ENCODE data around the gene CNIH1. TPM values are rescaled to one million over a fixed set of nuclear protein-coding genes. Genes with fewer than 3 reads are reported as not detected.

Gene CNIH1
- total and polyA plus RNA-seq, 2 experiments from 2014 or later, result 87.2 to 87.3 TPM

DNA sequence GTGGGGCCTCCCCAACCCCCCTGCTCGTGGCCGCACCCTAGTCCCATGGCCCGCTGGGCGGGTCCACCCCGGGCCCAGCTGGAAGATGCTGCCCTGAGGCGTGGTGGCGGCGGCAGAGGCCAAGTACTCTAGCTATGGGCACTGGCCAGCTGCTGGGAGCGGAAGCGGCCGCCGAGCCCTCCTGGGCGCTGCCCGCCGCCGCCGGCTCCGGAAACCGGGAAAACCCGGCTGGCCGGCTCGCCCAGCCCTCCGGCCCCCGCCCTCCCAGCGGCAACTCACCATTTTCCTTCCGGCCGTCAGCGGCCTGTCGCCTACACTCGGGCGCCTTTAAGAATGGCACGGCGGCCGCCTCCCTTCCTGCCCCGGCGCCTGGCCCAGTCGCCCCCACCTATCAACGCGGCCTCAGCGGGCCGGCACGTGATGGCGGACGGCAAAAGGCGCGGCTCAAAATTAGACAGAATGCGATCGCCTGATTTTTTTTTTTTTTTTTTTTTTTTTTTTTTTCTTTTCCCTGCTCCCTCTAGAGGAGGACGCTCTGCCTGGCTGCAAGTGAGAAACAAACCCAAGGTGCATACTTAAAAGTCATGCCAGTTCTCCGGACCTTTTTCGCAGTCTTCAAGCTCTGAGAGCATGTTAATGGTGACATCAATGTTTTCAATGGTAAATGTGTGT is 47.6 kb upstream of the CNIH1 start, which contains the start of gene GMFB:
TSS of gene GMFB (minus strand) at position 335 of the 672 bp plus-strand sequence. CDS start at position 282, 53 bp downstream.
- Histone ChIP-seq H3K4me1 (ENCODE audit: low read depth) (peaks cover 17% of the 10 kb centered on the region), H3K27ac (peak within 1 kb of the TSS; percentile 86), H3K4me3 (peak within 1 kb of the TSS; percentile 89), H3K36me3 (no peaks in the 10 kb centered on the region), H3K27me3 (no peaks in the 10 kb centered on the region), H3K9me3 (ENCODE audit: low read depth) (no peaks in the 10 kb centered on the region)
- DNase-seq (ENCODE audit: low read depth in 1 of 2, low spot score in 1 of 2), result peak; percentile 93 to 97
- TF ChIP-seq, protein P1, sequence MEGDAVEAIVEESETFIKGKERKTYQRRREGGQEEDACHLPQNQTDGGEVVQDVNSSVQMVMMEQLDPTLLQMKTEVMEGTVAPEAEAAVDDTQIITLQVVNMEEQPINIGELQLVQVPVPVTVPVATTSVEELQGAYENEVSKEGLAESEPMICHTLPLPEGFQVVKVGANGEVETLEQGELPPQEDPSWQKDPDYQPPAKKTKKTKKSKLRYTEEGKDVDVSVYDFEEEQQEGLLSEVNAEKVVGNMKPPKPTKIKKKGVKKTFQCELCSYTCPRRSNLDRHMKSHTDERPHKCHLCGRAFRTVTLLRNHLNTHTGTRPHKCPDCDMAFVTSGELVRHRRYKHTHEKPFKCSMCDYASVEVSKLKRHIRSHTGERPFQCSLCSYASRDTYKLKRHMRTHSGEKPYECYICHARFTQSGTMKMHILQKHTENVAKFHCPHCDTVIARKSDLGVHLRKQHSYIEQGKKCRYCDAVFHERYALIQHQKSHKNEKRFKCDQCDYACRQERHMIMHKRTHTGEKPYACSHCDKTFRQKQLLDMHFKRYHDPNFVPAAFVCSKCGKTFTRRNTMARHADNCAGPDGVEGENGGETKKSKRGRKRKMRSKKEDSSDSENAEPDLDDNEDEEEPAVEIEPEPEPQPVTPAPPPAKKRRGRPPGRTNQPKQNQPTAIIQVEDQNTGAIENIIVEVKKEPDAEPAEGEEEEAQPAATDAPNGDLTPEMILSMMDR (IDR thresholded peaks at IDR 0.05; ENCODE audit: low read depth, low read length), result peak; percentile 61

DNA sequence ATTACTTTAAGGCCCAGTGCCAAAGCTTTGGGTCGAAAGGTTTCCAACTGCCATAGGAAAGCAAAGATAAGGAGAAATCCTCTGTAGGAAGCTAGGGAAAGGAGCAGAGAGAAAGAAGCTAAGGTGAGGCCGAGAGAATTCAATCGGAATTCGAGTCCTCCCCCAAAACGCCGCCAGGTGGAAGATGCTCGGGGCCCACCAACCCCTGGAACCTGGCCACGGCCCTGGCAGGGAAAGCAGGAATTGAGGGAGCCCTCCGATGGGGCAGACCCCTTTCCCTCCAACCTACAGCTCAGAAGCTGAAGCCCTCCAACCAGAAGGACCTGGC is 47.1 kb upstream of the CNIH1 start:
- Histone ChIP-seq H3K36me3 (no peaks in the 10 kb centered on the region), H3K27me3 (no peaks in the 10 kb centered on the region), H3K9me3 (ENCODE audit: low read depth) (no peaks in the 10 kb centered on the region), H3K27ac (peak overlapping the region; percentile 86), H3K4me1 (ENCODE audit: low read depth) (peaks cover 21% of the 10 kb centered on the region), H3K4me3 (peak overlapping the region; percentile 89)
- DNase-seq (ENCODE audit: low read depth in 1 of 2, low spot score in 1 of 2), result no peak
- TF ChIP-seq, protein P1 (IDR thresholded peaks at IDR 0.05; ENCODE audit: low read depth, low read length), result peak; percentile 4

DNA sequence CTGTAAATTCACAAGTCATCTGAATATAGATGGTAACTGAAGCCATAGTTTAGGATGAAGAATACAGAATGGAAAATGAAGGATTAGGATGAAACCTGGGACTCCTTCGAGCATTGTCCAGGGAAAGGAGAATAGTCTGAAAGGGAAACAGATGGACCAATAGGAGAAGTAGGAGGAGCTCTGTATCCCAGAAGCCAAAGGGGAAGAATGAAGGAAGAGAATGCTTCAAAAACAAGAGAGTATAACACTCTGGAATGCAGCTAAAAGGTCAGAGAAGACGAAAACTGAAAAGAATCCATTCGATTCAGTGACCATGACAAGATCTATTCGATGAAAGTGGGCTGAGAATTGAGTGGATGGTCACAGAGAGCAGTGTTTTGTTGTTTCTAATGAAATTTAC is 46.6 kb upstream of the CNIH1 start:
- no peaks in the 10 kb centered on the region for H3K9me3 ChIP-seq (ENCODE audit: low read depth)
- peak overlapping the region; percentile 86 for H3K27ac ChIP-seq
- TF ChIP-seq, protein P1 (IDR thresholded peaks at IDR 0.05; ENCODE audit: low read depth, low read length), result no peak
- H3K4me3 ChIP-seq, result peak overlapping the region; percentile 89
- H3K36me3 ChIP-seq, result no peaks in the 10 kb centered on the region
- no peaks in the 10 kb centered on the region for H3K27me3 ChIP-seq
- DNase-seq (ENCODE audit: low read depth in 1 of 2, low spot score in 1 of 2), result peak; percentile 12 to 58
- peaks cover 25% of the 10 kb centered on the region for H3K4me1 ChIP-seq (ENCODE audit: low read depth)

DNA sequence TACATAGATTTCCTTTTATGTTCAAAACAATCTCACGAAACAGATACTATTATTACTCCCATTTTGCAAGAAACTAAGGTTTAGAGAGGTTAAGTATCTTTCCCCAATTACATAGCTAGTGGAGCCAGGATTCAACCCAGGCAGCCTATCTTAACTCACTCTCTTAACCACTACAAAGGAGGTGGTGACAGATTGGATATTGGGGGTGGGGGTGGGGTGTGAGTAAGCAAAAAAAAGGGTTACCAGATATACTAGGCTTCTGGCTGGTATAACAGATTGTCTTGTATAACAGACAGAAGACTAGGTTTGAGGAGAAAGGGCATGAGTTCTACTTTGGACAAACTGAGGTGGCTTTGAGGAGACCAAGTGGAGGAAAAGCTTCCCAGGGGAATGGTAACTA is 45.5 kb upstream of the CNIH1 start:
- Histone ChIP-seq H3K36me3 (peaks cover 3% of the 10 kb centered on the region), H3K27ac (peak overlapping the region; percentile 34), H3K27me3 (no peaks in the 10 kb centered on the region), H3K4me3 (no peak overlapping the region), H3K4me1 (ENCODE audit: low read depth) (peaks cover 24% of the 10 kb centered on the region), H3K9me3 (ENCODE audit: low read depth) (no peaks in the 10 kb centered on the region)
- TF ChIP-seq, protein P1 (IDR thresholded peaks at IDR 0.05; ENCODE audit: low read depth, low read length), result no peak
- DNase-seq (ENCODE audit: low read depth in 1 of 2, low spot score in 1 of 2), result peak; percentile 38 to 47

DNA sequence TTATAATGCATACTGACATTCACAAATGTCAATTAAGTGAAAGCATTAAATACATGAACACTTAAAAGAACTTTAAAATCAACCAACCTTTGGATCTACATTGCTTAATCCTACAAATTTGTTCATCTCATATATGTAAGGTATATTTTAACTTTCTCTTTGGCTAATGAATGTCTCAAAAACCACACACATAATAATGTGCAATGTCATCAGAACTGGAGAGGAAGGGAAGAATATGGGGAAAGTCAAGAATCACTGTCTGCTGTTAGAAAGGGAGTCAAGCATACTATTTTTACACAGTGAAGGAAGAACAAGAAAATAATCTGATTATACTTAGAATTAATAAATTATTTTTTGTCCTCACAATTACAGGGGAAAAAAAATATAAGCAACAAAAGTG is 42.7 kb upstream of the CNIH1 start:
- peak in 1 of 2 donors; percentile 19 for DNase-seq (ENCODE audit: low read depth in 1 of 2, low spot score in 1 of 2)
- TF ChIP-seq, protein P1 (IDR thresholded peaks at IDR 0.05; ENCODE audit: low read depth, low read length), result no peak
- Histone ChIP-seq H3K27ac (no peak overlapping the region), H3K9me3 (ENCODE audit: low read depth) (no peaks in the 10 kb centered on the region), H3K27me3 (no peaks in the 10 kb centered on the region), H3K4me1 (ENCODE audit: low read depth) (peaks cover 33% of the 10 kb centered on the region), H3K4me3 (no peak overlapping the region), H3K36me3 (peaks cover 3% of the 10 kb centered on the region)
